ENCODE data around the gene TRAF1.
A peak's percentile ranks its signal among the peaks of the same experiment; 100 is the strongest.
"Not testable (repeated sequence)": the region's sequence is repeated elsewhere in the genome, so short reads cannot be mapped to it uniquely, and the experiment has no call there.

Gene TRAF1

GRCh38 chr9:120926397-120926928 lies at the start of gene TRAF1:
Gene TRAF1, minus strand, starts transcription at chr9:120926796. Its CDS starts 721 bp downstream, at chr9:120926075.
- H3K4me3 ChIP-seq (ENCODE audit: low read depth, low read length), result no peak within 1 kb of the TSS
- peak; percentile 75 for DNase-seq (ENCODE audit: low read depth)
- TF ChIP-seq, protein P1, sequence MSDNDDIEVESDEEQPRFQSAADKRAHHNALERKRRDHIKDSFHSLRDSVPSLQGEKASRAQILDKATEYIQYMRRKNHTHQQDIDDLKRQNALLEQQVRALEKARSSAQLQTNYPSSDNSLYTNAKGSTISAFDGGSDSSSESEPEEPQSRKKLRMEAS (IDR thresholded peaks at IDR 0.05; ENCODE audit: low read depth, low read length), result no peak
- TF ChIP-seq POLR2A (IDR thresholded peaks at IDR 0.05; ENCODE audit: extremely low read depth, insufficient read length) (no peak), CTCF (IDR thresholded peaks at IDR 0.05; ENCODE audit: low read depth, low read length) (no peak), MYC (IDR thresholded peaks at IDR 0.05; ENCODE audit: low read depth, low read length) (no peak)

DNA sequence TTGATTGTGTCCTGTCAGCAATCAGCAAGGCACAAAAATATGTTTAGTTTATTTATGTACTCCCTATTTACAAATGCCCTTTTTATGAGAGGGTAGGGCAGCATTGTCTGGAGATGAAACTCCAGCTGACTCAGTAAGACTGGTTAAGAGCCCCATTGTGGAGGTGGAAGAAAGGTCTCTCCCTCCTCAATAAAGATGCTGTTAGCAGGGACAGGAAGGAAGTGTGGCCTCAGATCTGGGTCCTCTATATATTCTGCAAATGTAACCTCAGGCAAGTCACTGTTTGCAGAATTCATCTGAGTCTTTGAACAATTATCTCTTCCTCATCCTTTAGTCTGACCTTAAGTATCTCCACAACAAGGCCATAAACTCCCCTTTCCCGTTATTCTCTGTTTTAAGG lies 48.3 kb upstream of the TRAF1 start:
- peak; percentile 13 for DNase-seq (ENCODE audit: low read depth)
- H3K4me3 ChIP-seq (ENCODE audit: low read depth, low read length), result no peak overlapping the region
- TF ChIP-seq POLR2A (IDR thresholded peaks at IDR 0.05; ENCODE audit: extremely low read depth, insufficient read length) (no peak), MYC (IDR thresholded peaks at IDR 0.05; ENCODE audit: low read depth, low read length) (no peak)
- TF ChIP-seq, protein P1 (IDR thresholded peaks at IDR 0.05; ENCODE audit: low read depth, low read length), result no peak

DNA sequence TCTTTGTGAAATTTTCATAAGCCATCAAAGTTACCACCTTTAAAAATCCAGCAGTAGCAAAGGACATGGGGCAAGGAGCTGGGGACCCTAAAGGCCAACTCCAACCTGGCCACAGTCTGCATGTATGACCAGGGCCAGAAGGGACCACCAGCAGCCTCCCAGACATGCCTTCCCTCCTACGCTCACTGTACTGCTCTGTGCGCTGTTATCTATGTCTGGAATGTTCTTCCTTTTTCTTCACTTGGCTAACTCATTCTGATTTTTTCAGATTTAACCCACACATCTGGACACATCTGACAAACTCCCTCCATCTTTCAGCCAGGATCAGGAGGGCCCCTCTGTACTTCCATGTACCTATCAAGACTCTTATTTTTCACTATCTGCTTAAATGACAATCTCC lies 47.6 kb upstream of the TRAF1 start:
- TF ChIP-seq POLR2A (IDR thresholded peaks at IDR 0.05; ENCODE audit: extremely low read depth, insufficient read length) (no peak), MYC (IDR thresholded peaks at IDR 0.05; ENCODE audit: low read depth, low read length) (no peak), CTCF (IDR thresholded peaks at IDR 0.05; ENCODE audit: low read depth, low read length) (no peak)
- TF ChIP-seq, protein P1 (IDR thresholded peaks at IDR 0.05; ENCODE audit: low read depth, low read length), result no peak
- DNase-seq (ENCODE audit: low read depth), result no peak
- no peak overlapping the region for H3K4me3 ChIP-seq (ENCODE audit: low read depth, low read length)

- no peak for TF ChIP-seq CTCF (IDR thresholded peaks at IDR 0.05; ENCODE audit: low read depth, low read length)
- TF ChIP-seq MYC (IDR thresholded peaks at IDR 0.05; ENCODE audit: low read depth, low read length), result no peak
- TF ChIP-seq, protein P1 (IDR thresholded peaks at IDR 0.05; ENCODE audit: low read depth, low read length), result no peak
- TF ChIP-seq POLR2A (IDR thresholded peaks at IDR 0.05; ENCODE audit: extremely low read depth, insufficient read length), result no peak
- no peak overlapping the region for H3K4me3 ChIP-seq (ENCODE audit: low read depth, low read length)
- DNase-seq (ENCODE audit: low read depth), result no peak
These were observed 45.3 kb upstream of the TRAF1 start for GRCh38 chr9:120971938-120972337.

GRCh38 chr9:120971471-120971870 lies 44.9 kb upstream of the TRAF1 start:
- H3K4me3 ChIP-seq (ENCODE audit: low read depth, low read length); DNase-seq (ENCODE audit: low read depth): not testable (repeated sequence)

DNA sequence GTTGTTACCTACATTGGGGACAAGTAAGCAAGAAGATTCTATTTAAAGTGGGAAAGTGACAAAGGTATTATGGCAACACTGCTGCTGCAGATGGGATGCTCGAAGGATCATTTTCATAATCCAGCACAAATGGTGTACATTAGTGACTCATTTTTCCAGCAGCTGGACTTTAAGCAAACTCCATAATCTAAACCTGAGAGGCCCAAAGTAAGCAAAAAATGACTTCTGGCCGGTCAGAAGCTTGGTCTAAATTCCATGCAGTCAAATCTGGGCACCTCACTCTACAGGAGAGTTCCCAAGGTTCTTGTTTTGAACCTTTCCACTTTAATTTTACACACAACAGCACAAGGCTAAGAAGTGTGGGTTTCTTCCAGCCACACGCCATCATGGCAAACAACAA lies 43.6 kb upstream of the TRAF1 start:
- no peak for DNase-seq (ENCODE audit: low read depth)
- H3K4me3 ChIP-seq (ENCODE audit: low read depth, low read length), result no peak overlapping the region
- no peak for TF ChIP-seq CTCF (IDR thresholded peaks at IDR 0.05; ENCODE audit: low read depth, low read length)
- no peak for TF ChIP-seq POLR2A (IDR thresholded peaks at IDR 0.05; ENCODE audit: extremely low read depth, insufficient read length)
- TF ChIP-seq, protein P1 (IDR thresholded peaks at IDR 0.05; ENCODE audit: low read depth, low read length), result no peak
- no peak for TF ChIP-seq MYC (IDR thresholded peaks at IDR 0.05; ENCODE audit: low read depth, low read length)

- no peak for TF ChIP-seq POLR2A (IDR thresholded peaks at IDR 0.05; ENCODE audit: extremely low read depth, insufficient read length)
- TF ChIP-seq CTCF (IDR thresholded peaks at IDR 0.05; ENCODE audit: low read depth, low read length), result no peak
- TF ChIP-seq MYC (IDR thresholded peaks at IDR 0.05; ENCODE audit: low read depth, low read length), result no peak
- TF ChIP-seq, protein P1 (IDR thresholded peaks at IDR 0.05; ENCODE audit: low read depth, low read length), result no peak
These were observed 39.4 kb upstream of the TRAF1 start for GRCh38 chr9:120966013-120966369.

More at GRCh38 chr9:120966013-120966369, 39.4 kb upstream of the TRAF1 start:
- H3K4me3 ChIP-seq (ENCODE audit: low read depth, low read length), result no peak overlapping the region
- DNase-seq (ENCODE audit: low read depth), result no peak

Data from NB4 (cell line).